ENCODE measurements around the gene RAB40B.

GRCh38 chr17:82683534-82683933 lies 15.0 kb downstream of the RAB40B start:
- TF ChIP-seq ISL1 (CRISPR knock-in tag; IDR thresholded peaks at IDR 0.05) (no peak), BACH2 (CRISPR knock-in tag; IDR thresholded peaks at IDR 0.05; ENCODE audit: borderline replicate concordance) (no peak), ZFP3 (CRISPR knock-in tag; IDR thresholded peaks at IDR 0.05) (no peak), RARB (CRISPR knock-in tag; IDR thresholded peaks at IDR 0.05) (no peak), ZNF8 (CRISPR knock-in tag; IDR thresholded peaks at IDR 0.05) (no peak), GLIS3 (CRISPR knock-in tag; IDR thresholded peaks at IDR 0.05) (no peak), CREB5 (CRISPR knock-in tag; IDR thresholded peaks at IDR 0.05; ENCODE audit: low read depth) (no peak), ZC3H10 (CRISPR knock-in tag; IDR thresholded peaks at IDR 0.05) (no peak), TCF4 (CRISPR knock-in tag; IDR thresholded peaks at IDR 0.05; ENCODE audit: borderline replicate concordance) (no peak), ARNTL (CRISPR knock-in tag; IDR thresholded peaks at IDR 0.05; ENCODE audit: borderline replicate concordance, low read depth) (no peak), ZFP30 (CRISPR knock-in tag; IDR thresholded peaks at IDR 0.05) (no peak), OSR1 (CRISPR knock-in tag; IDR thresholded peaks at IDR 0.05) (no peak)

Measured in SK-N-SH treated with all-trans-retinoic acid at 6 μM for 48 hours (cell line).